GDM1 (cell line): ENCODE measurements around the gene SEPTIN3.

Experiments
- DNase-seq: peaks from one replicate; lab custom pipeline; 2025; lab: John Stamatoyannopoulos, UW

Gene SEPTIN3

DNA sequence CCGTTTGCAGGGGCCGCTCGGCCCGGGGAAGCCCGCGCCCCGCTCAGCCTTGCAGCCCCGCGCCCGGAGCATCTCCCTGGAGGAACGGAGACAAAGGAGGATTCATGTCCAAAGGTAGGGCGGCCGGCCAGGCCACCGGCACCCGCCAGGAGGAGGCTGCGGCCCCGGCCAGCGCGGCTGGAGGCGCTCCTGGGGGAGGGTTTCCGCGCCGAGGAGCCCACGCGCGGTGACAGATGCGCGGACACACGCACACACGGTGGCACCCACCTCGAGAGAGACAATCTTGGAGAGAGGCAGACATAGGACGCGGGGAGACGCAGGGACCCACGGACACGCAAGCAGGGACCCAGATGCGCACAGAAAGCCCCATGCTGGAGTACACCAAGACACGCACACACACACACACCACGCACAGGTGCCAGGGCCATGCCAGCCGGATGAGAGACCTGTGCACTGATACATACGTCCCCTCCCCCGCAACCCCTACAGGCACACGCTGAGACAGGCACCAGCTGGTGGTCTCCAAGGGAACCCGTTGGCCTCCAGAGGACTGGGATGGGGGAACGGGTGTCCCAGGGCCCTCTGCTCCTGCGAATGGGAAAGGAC lies 7.8 kb downstream of the SEPTIN3 start:
- no peak for DNase-seq

DNA sequence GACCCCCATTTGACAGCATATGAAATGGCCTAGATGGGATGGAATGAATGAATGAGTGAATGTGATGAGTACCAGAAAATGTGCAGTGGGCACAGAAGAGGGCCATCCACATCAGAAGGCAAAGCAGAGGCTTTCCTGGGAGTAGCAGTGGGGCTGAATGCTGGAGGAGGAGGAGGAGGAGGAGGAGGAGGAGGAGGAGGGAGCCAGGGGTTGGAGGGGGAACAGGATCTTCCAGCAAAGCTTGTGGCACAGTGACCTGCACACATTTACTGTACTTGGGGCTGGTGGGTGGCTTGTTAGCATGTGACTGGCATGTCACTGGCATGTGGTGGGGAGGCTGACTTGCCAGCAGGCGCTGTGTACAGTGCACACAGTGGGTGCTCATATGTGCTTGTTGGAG lies 9.5 kb downstream of the SEPTIN3 start:
- no peak for DNase-seq

DNA sequence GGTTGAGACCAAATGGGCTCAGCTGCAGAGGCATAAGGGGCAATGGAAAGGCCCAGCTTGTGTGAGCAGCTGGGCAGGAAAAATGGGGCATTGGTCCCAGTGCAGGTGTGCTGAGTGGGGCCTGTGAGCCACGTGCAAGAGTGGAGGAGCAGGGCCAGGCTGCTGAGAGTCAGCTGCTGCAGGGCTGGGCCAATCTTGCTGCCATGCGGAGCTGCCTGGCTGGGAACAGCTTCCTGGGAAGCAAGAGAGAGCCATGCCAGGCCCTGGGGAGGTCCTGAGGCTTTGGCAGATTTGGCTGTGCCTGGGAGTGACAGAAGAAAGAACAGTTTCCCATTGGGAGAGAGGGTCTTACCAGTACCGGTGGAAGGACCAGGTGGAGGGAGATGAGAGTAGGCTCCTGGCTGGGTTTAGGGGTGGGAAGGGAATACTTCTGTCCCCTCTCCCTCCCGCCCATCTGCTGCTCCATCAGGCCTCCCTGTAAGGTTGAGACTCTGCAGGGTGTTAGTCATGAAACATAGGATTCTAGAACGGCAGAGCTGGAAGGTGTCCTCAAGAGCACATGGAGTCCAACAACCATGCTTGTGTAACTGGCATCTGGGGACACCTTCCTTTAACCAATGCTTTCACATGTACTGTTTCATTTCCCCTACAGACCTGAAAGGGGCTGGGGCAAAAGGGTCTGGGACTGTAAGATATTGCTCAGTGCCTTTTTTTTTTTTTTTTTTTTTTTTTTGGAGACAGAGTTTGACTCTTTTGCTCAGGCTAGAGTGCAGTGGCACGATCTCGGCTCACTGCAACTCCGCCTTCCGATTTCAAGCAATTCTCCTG lies 10.4 kb downstream of the SEPTIN3 start:
- DNase-seq = no peak

DNA sequence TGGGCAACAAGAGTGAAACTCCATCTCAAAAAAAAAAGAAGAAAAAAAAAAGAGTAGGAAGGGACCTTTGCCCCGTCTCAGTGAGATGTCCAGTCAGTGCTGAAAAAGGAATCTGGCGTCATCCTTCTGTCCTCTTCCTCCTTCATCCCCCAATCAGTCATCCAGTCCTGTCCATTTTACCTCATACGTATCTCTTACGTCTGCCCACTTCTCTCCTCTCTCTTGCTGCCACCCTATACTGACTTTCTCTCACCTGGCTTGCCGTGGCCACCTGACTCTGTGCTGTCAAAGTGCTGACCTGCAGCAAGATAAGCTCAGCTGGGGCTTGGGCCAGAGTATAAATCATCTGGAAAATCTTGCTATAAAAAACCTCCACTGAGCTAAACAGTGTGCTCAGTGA lies 13.6 kb downstream of the SEPTIN3 start:
- DNase-seq = no peak

DNA sequence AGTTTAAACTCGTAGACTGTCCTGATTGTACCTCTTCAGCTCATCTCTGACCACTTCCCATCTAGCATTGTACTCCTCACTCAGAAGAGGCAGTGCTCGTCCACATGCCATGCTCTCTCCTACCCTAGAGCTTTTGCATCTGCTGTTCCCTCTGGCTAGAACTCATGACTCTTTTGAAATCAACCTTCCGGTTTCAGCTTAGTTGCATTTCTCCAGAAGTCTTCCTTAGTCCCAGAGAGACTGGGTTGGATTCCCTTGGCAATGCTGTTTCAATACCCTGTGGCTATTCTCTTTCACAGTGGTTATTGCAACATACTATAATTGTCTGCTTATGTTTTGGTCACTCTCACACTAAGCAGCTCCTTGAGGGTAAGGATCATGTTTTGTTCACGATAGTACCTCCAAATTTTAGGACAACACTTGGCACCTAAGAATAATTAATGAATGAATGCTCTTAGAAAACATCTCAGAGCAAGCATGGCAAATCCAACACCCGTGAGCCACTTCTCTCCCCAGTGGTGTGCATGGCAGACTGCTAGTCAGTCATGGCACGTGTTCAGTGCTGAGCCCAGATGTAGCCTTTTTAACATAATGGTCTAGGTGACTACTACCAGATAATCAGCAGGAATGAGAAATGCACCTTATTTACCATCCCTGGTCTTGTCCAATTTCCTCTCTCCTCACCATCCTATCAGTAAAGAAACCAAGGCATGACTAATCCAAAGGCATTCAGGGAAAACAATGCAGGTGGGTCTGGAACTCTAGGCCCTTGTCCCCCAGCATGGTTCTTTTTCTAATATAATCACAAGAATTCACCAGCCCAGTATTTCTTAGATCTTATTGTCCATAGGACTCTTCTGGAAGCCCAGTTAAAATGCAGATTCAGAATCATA lies 14.5 kb downstream of the SEPTIN3 start:
- no peak for DNase-seq

DNA sequence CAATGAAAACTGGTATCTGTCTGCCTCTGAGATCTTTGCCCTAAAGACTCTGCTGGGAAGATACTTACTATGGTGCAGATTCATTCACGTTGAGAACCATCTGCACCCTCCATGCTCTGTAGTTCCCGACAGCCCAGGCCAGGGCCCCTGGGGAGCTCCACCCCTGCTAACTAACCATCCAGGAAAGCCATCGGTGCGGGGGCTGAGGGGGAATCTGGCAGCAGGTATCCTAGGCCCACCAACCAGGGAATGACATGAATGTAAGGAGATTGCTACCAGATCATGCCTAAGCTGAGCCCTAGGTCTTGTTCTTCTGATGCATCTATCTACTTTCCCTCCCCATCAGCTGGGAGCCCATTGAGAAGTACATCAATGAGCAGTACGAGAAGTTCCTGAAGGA lies 18.0 kb downstream of the SEPTIN3 start:
- no peak for DNase-seq

DNA sequence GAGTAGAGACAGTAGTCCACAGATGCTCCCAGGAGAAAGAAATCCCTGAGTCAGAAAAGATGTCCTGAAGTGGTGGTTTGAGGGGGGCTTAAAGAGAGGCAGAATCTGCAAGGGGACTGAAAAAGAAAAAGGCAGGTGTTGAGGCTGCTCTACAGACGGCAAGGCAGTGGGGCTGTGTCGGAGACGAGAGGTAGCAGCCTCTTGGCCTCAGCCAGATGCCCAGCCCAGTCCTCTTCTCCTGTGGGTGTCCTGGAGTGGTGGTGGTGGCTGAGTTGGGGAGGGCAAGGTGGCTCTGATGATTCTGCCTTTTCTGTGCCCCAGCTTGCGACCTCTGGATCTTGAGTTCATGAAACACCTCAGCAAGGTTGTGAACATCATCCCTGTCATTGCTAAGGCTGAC lies 20.0 kb downstream of the SEPTIN3 start:
- no peak for DNase-seq

DNA sequence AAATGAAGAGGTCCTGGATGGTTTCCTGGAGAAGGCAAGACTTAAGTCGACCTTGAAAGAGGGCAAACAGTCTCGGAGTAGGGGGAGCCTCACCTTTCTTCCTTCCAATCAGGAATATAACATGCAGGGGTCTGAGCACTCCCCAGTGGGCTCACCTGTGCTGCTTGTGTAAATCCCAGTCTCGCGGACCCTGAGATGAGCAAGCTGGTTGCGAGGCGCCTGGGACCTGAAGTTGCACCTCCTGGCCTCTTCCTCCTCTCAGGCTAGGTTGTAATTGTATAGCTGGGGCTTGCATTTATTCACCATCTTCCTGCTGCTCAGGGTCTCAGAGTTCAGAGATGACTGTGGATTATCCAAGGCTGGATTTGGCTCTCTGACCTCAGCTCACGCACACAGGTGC lies 21.9 kb downstream of the SEPTIN3 start:
- DNase-seq = no peak

DNA sequence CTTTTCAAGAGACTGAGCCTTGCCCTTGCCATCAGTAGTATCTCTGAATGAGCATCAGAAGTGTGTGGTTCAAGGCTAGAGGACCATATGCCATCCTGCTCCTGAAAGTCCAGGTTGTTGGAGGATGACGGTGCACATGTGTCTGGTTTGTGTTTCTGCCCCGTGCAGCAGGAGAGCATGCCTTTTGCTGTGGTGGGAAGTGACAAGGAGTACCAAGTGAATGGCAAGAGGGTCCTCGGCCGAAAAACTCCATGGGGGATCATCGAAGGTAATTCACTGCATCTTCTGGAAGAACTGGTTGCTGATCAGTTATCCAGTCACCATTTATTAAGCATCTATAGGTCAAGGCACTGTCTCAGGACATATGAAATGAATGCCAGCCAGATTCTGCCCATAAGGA lies 23.3 kb downstream of the SEPTIN3 start:
- no peak for DNase-seq

DNA sequence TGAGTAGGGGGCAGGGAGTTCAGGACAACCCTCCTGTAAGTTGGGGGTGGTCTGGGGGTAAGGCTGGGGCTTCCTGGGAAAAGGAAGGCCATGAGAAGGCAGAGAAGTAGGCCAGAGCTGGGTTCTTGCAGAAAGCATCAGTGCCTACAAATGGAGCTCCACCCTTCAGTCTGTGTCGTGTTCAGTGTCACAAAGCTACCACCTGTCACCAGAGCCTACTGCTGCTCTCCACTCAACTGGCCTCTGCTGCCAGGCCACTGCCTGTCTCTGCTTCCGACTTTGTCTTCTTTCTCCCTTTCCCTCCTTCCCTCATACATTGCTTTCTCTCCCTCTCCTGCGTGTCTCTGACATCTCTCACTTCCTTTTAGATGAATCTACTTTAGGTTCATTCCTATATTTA lies 26.0 kb downstream of the SEPTIN3 start:
- no peak for DNase-seq

DNA sequence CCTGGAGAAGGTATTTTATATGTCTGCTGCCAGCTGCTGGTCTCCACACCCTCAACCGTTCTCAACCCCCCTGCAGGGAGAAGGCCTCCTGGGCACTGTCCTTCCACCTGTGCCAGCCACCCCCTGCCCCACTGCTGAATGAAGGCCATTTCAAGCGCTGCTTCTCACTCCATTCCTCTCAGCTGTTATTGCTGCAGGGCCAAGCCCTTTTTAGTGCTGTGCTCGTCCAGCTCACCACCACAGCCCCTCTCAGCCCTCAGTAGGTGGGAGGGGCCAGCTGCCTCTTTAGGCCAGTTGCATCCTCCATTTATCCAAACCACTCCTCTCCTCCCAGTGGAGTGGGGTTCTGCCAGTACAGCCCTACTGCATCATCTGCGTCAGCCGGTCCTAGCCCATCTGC lies 27.6 kb downstream of the SEPTIN3 start:
- DNase-seq = no peak

DNA sequence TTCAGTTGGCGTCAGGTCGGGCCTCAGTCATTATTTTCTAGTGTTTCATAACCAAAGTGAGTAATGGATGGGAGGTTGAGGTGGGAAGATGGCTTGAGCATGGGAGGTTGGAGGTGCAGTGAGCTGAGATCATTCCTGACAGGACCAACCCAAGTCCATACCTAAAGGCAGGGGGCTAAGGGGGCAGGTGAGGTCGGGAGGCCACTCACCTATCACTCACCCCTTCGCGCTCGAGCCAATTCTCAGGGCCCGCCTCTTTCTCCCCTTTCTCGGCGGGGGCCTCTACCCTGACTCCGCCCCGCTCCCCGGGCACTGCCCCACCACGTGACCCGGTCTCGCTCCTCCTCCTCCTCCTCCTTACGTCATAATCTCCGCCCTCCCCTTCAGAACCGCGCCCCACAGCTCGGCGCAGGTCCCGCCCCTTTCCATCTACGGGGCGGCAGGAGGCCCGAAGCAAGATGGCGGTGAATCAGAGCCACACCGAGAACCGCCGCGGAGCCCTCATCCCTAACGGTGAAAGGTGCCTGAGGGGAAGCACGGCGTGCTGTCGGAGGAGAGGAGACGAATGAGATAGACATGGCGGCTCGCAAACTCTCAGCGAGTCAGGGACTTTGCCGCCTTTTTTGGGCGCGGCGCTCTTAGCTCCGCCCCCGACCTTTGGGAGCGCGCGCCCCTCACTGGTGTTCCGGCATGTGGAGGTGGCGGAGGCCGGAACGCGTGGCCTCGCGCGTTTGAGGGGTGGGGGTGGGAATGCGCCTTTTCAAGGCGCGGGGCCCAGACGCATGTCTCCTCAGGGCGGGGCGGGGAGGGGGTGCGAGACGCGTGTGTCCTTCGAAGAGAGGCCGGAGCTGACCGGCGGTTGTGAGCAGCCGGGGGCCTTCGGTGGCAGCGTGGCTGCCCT lies 29.4 kb downstream of the SEPTIN3 start, which contains the start of gene WBP2NL:
WBP2NL (plus strand) TSS at position 428 of the 901 bp plus-strand sequence; CDS start at position 459, 31 bp downstream.
- no peak for DNase-seq

DNA sequence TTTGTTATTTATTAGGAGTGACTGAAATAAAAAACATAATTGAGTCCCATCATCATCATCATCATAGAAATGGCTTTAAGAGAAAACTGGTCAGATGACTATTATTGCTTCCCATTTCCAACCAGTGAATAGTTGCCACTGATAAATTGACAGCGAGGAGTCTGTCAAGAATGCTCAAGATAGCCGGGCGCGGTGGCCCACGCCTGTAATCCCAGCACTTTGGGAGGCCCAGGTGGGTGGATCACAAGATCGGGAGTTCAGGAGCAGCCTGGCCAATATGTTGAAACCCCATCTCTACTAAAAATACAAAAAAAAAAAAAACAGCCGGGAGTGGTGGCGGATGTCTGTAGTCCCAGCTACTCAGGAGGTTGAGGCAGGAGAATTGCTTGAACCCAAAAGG lies 31.2 kb downstream of the SEPTIN3 start:
- no peak for DNase-seq

DNA sequence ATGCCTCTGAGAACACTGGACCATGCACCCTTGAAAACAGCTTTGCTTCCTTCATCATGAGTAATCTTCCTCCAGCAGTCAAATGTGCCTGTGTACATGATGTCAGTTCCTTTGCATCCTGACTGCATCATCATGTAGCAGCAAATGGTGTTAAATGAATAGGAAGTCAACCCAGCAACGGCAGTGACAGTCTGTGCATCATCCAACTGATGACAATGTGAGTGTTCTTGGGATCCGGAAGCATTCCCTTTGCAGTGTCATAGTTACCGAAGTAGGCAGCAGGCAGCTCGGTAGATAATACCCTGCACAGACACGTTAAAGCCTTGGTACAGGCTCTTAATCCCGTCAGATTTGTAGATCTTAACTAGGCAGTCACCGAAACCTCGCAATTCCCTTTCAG lies 31.9 kb downstream of the SEPTIN3 start:
- no peak for DNase-seq

DNA sequence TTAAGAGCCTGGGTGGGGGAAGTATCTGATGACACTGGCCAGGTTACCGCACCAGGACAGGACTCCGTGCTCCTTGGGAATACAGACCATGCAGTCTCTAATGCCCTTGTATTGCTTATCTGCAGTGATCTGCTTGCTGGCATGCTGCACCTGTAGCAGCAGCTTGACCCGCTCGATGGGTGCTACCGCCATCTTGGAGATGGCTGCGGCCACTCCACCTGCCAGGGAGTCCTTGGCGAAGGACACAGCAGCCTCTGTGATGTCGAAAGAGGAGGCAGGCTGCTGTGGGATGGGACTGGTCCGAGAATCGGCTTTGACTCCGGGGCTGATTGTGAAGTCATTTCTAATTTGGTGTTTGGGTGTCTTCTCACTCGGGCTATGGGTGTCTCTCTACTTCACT lies 32.5 kb downstream of the SEPTIN3 start:
- DNase-seq = no peak

DNA sequence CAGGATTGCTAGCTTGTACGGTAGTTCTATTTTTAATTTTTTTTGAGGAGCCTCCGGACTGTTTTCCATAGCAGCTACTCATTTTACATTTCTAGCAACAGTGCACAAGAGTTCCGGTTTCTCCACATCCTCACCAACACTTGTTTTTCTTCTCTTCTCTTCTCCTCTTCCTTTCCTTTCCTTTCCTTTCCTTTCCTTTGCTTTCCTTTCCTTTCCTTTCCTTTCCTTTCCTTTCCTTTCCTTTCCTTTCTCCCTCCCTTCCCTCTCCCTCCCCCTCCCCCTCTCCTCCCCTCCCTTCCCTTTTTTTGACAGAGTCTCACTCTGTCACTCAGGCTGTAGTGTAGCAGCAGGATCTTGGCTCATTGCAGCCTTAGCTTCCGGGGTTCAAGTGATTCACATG lies 38.7 kb downstream of the SEPTIN3 start:
- no peak for DNase-seq

DNA sequence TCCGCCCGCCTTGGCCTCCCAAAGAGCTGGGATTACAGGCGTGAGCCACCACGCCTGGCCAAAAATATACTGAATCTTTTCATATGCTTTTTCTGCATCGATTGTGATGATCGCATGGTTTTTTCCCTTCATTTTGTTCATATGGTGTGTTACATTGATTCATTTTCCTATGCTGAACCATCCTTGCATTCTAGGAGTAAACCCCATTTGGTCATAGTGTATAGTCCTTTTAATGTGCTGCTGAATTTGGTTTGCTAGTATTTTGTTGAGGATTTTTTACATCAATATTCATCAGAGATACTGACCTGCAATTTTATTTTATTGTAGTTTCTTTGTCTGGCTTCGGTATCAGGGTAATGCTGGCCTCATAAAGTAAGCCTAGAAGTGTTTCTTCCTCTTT lies 41.5 kb downstream of the SEPTIN3 start:
- DNase-seq = no peak

DNA sequence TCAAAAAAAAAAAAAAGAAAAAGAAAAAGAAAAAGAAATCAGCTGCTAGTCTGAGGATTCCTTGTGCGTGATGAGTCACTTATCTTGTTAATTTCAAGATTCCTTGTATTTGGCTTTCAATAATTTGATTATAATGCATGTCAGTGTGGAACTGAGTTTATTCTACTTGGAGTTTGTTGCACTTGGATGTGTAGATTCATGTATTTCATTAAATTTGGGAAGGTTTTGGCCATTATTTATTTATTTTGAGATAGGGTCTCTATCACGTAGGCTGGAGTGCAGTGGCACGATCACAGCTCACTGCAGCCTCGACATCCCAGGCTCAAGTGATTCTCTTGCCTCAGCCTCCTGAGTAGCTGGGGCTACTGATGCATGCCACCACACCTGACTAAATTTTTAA lies 44.1 kb downstream of the SEPTIN3 start:
- DNase-seq = no peak

DNA sequence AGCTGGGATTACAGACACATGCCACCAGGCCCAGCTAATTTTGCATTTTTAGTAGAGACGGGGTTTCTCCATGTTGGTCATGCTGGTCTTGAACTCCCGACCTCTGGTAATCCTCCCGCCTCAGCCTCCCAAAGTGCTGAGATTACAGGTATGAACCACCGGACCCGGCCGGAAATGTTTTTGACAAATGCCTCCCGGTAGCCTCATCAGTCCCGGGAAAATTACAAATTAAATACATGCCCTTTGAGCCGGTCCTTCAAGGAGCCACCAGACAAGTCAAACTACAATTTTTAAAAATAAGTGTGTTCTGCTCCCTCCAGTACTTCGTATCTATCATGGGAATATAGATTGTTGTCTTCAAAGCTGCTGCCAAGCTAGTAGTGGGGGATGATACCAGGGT lies 46.9 kb downstream of the SEPTIN3 start:
- DNase-seq = no peak

DNA sequence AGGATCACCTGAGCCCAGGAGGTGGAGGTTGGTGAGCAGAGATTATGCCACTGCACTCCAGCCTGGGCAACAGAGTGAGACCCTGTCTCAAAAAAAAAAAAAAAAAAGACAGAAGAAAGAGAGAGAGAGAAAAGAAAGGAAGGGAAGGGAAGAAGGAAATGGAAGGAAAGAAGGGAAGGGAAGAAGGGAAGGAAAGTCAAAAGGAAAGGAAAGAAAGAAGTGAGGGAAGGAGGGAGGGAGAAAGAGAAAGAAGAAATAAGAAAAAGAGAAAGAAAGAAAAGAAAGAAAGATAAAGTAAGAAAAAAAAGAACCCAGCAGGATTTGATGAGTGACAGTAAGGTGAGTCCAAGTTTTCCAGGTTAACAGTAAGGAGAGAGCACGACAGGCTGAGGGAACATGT lies 49.0 kb downstream of the SEPTIN3 start:
- DNase-seq = no peak
